ENCODE data around the gene EPHB3.

EPHB3 gene

DNA sequence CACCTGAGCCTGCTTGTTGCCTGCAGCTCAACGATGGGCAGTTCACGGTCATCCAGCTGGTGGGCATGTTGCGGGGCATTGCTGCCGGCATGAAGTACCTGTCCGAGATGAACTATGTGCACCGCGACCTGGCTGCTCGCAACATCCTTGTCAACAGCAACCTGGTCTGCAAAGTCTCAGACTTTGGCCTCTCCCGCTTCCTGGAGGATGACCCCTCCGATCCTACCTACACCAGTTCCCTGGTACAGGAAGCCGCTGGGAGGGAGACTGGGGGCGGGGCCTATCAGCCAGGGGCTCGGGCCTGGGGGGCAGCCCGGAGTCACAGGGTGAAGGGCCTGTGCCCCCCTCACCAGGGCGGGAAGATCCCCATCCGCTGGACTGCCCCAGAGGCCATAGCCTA, 18.8 kb downstream of the EPHB3 start:
- TF ChIP-seq, protein P1, sequence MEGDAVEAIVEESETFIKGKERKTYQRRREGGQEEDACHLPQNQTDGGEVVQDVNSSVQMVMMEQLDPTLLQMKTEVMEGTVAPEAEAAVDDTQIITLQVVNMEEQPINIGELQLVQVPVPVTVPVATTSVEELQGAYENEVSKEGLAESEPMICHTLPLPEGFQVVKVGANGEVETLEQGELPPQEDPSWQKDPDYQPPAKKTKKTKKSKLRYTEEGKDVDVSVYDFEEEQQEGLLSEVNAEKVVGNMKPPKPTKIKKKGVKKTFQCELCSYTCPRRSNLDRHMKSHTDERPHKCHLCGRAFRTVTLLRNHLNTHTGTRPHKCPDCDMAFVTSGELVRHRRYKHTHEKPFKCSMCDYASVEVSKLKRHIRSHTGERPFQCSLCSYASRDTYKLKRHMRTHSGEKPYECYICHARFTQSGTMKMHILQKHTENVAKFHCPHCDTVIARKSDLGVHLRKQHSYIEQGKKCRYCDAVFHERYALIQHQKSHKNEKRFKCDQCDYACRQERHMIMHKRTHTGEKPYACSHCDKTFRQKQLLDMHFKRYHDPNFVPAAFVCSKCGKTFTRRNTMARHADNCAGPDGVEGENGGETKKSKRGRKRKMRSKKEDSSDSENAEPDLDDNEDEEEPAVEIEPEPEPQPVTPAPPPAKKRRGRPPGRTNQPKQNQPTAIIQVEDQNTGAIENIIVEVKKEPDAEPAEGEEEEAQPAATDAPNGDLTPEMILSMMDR (IDR thresholded peaks at IDR 0.05; ENCODE audit: low read depth, low read length): no peak
- DNase-seq: no peak
- H3K36me3 ChIP-seq: peaks cover 26% of the 10 kb centered on the region
- H3K4me1 ChIP-seq: peaks cover 10% of the 10 kb centered on the region
- no peak overlapping the region for H3K4me3 ChIP-seq (ENCODE audit: low read depth, low read length)
- no peaks in the 10 kb centered on the region for H3K27me3 ChIP-seq
- no peaks in the 10 kb centered on the region for H3K9me3 ChIP-seq

DNA sequence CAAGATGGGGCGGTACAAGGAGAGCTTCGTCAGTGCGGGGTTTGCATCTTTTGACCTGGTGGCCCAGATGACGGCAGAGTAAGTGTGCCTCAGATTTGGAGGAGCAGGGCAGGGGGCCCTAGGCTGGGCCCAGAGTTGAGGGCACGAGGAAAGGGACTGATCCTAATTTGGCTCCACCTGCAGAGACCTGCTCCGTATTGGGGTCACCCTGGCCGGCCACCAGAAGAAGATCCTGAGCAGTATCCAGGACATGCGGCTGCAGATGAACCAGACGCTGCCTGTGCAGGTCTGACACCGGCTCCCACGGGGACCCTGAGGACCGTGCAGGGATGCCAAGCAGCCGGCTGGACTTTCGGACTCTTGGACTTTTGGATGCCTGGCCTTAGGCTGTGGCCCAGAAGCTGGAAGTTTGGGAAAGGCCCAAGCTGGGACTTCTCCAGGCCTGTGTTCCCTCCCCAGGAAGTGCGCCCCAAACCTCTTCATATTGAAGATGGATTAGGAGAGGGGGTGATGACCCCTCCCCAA, 19.8 kb downstream of the EPHB3 start:
- Histone ChIP-seq H3K36me3 (peaks cover 22% of the 10 kb centered on the region), H3K4me3 (ENCODE audit: low read depth, low read length) (no peak overlapping the region), H3K27me3 (no peaks in the 10 kb centered on the region)

DNA sequence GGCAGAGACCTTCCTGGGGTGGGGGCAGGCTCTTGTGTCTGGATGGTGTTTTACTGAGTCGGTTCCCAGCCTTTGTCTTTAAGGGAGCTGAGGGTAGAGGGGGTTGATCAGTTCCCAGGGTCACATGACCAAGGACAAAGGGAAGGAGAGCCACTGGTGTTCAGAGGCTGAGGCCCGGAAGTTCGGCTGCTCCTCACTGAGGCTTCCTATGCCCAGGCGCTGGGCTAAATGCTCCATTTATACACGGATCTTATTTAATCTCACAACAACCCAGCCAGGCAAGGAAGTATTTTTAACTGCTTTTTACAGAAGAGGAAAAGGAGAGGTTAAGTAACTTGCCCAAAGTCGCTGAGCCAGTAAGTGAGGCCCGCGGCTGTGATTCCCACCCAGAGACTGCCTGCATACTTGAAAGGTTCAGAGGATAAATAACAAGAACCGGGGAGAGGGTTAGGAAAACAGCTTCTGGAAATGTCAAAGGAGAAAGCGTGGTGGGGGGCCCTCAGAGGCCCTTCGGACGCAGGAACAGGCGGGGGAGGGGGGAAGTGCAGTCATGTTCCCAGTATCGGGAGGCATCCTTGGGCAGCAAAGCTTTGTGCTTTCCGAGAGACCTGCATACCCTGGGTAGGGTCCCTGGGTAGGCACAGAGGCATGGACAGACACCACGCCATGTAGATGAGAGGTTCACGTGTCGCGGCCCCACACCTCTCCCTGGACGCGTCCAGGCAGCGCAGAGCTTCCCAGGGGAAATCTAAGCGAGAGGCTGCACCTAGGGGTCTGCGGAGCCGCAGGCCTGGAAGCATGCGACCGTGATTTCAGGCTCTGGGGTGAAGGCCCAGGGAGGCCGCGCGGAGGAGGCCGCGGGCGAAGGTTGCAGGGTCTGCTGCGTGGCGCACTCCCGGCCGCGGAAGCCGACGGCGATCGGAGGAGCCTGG, 21.3 kb downstream of the EPHB3 start:
- Histone ChIP-seq H3K36me3 (peaks cover 13% of the 10 kb centered on the region), H3K4me3 (ENCODE audit: low read depth, low read length) (peak overlapping the region; percentile 43), H3K4me1 (peaks cover 6% of the 10 kb centered on the region), H3K9me3 (no peaks in the 10 kb centered on the region), H3K27me3 (no peaks in the 10 kb centered on the region)
- DNase-seq: no peak
- TF ChIP-seq, protein P1 (IDR thresholded peaks at IDR 0.05; ENCODE audit: low read depth, low read length): no peak

More for the DNA sequence above, 19.8 kb downstream of the EPHB3 start:
- H3K9me3 ChIP-seq: no peaks in the 10 kb centered on the region
- TF ChIP-seq, protein P1 (IDR thresholded peaks at IDR 0.05; ENCODE audit: low read depth, low read length): no peak
- H3K4me1 ChIP-seq: peaks cover 6% of the 10 kb centered on the region
- no peak for DNase-seq

DNA sequence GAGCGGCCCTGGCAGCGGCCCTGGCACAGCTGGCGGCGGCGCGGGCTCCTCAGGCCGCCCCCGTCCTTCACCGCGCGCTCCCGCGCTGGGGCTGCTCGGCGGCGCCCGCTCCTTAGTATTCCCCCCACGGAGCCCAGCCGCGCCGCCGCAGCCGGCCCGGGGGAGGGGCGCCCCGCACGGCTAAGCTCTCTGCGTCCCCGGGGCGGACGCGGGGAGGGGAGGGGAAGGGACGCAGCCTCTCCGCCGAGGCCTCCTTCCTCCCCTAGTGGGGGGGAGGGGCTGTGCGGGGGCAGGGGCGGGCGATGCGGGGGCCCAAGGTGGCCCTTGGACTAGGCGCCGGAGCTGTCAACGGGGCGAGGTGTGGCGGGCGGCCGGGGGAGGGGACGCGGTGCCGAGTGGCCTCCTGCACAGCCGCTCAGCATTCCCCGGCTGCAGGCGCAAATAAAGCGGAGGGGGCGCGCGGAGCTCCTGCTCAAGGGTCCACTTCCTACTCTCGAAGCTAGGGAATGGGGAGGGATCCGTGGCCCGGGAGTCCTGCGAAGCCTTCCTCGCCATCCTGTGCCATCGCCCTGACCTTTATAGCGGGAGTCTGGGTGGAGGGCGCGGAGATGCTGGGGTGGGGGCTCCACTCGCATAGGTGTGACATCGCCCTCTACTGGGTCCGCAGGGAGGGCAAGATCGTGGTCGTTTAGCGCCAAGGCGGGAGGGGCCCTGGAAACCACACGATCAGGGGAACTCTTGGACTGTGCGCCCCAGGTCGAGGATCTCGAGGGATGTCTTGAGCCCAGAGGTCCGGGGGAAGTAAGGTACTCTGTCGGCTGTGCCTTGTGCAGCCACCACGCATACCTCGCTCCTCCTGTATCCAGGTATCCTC, 22.2 kb downstream of the EPHB3 start:
- Histone ChIP-seq H3K4me3 (ENCODE audit: low read depth, low read length) (peak overlapping the region; percentile 43), H3K36me3 (peaks cover 12% of the 10 kb centered on the region; the same call in 1 of the 2 replicates), H3K9me3 (no peaks in the 10 kb centered on the region), H3K27me3 (no peaks in the 10 kb centered on the region), H3K4me1 (peaks cover 6% of the 10 kb centered on the region)
- TF ChIP-seq, protein P1 (IDR thresholded peaks at IDR 0.05; ENCODE audit: low read depth, low read length): peak; percentile 51
- DNase-seq: peak; percentile 43

DNA sequence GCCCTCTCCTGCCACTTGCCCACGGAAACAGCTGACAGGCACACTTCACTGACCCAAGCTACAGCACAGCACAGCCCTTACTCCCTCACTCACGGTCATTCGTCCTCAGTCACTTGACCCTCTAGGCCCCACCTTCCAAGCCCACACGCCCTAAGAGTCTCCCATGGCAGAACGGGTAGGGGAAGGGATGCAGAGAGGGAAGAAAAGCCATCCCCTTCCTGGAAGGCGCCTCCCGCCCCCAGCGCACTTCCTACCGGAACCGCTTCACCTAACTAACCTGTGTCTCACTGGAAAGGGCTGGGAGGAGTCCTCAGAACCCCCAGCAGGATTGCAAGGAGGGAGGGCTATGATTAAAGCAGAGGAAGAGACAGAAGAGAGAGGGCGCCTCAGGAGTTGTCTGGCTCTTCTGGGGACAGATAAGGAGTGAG, 22.9 kb downstream of the EPHB3 start:
- H3K36me3 ChIP-seq: peaks cover 11% of the 10 kb centered on the region; the same call in 1 of the 2 replicates
- no peaks in the 10 kb centered on the region for H3K27me3 ChIP-seq
- no peak for DNase-seq
- H3K4me1 ChIP-seq: peaks cover 6% of the 10 kb centered on the region
- TF ChIP-seq, protein P1 (IDR thresholded peaks at IDR 0.05; ENCODE audit: low read depth, low read length): no peak
- no peaks in the 10 kb centered on the region for H3K9me3 ChIP-seq
- no peak overlapping the region; the same call in 1 of the 2 replicates for H3K4me3 ChIP-seq (ENCODE audit: low read depth, low read length)
